HepG2 (cell line): ENCODE measurements around the gene ASB9. TPM values are rescaled to one million over a fixed set of nuclear protein-coding genes. Genes with fewer than 3 reads are reported as not detected.

Experiments used
- AFF4 ChIP-seq: sonication (generic); formaldehyde crosslinking; IDR thresholded peaks from 2 replicates; pipeline ENCODE4 v1.4.0; 2020; ENCODE audit warnings: missing genetic modification reagents
- GPN1 ChIP-seq: sonication (generic); formaldehyde crosslinking; IDR thresholded peaks from 2 replicates; pipeline ENCODE4 v1.5.1; 2020; ENCODE audit warnings: missing genetic modification reagents, borderline replicate concordance
- KAT8 ChIP-seq: IDR thresholded peaks from 2 replicates; pipeline ENCODE4 v1.6.1; 2016; ENCODE audit warnings: missing genetic modification reagents, missing compliant biosample characterization
- SP1 ChIP-seq, 2 experiments: fragments of 450-650 bp in 1 of 2; sonication (generic) in 1 of 2; formaldehyde crosslinking in 1 of 2; IDR thresholded peaks; 2 replicates each; pipeline versions ENCODE4 v1.4.0 to v1.6.1; 2016 to 2020; ENCODE audit warnings: missing genetic modification reagents in 1 of 2
- ZBTB40 ChIP-seq, 2 experiments: fragments of 450-650 bp in 1 of 2; sonication (generic) in 1 of 2; formaldehyde crosslinking in 1 of 2; IDR thresholded peaks; 2 replicates each; pipeline versions ENCODE4 v1.6.1 to v1.8.0; 2016 to 2022; ENCODE audit warnings: antibody characterized with exemption in 1 of 2, mild to moderate bottlenecking in 1 of 2, missing genetic modification reagents in 1 of 2
- ZNF441 ChIP-seq: sonication (generic); formaldehyde crosslinking; IDR thresholded peaks from 2 replicates; pipeline ENCODE4 v1.7.0; 2021; ENCODE audit warnings: missing genetic modification reagents, borderline replicate concordance
- ZNF556 ChIP-seq: sonication (generic); formaldehyde crosslinking; IDR thresholded peaks from 2 replicates; pipeline ENCODE4 v1.4.0; 2020; ENCODE audit warnings: mild to moderate bottlenecking, missing genetic modification reagents, borderline replicate concordance
- ZNF678 ChIP-seq: sonication (generic); formaldehyde crosslinking; IDR thresholded peaks from 2 replicates; pipeline ENCODE4 v1.4.0; 2020; ENCODE audit warnings: mild to moderate bottlenecking, missing genetic modification reagents
- ZNF775 ChIP-seq: sonication (generic); formaldehyde crosslinking; IDR thresholded peaks from 2 replicates; pipeline ENCODE4 v1.4.0; 2020; ENCODE audit warnings: missing genetic modification reagents, mild to moderate bottlenecking, moderate library complexity, borderline replicate concordance
- ZSCAN20 ChIP-seq: sonication (generic); formaldehyde crosslinking; IDR thresholded peaks from 2 replicates; pipeline ENCODE4 v1.4.0; 2020; ENCODE audit warnings: missing genetic modification reagents, mild to moderate bottlenecking, borderline replicate concordance
- ZUFSP ChIP-seq: sonication (generic); formaldehyde crosslinking; IDR thresholded peaks from 2 replicates; pipeline ENCODE4 v1.9.0; 2021; ENCODE audit warnings: missing genetic modification reagents, mild to moderate bottlenecking, borderline replicate concordance
- polyA plus RNA-seq, 8 experiments: library from polyadenylated mRNA; depleted of rRNA in 3 of 8; stranded (reverse) in 7 of 8; unstranded in 1 of 8; fragments of >200 nt; fragmentation: Illumina TruSeq in 4 of 8; extraction: Trizol in 4 of 8; gene quantifications; 2 replicates each; pipeline versions ENCODE4 v1.2.1 to v1.2.3, GENCODE V29; 2011 to 2016; ENCODE audit warnings: low read depth in 4 of 8, missing spikeins in 1 of 8, mixed read lengths in 1 of 8; ENCODE audit not compliant: insufficient read depth in 1 of 8
- total RNA-seq, 5 experiments: library from RNA; depleted of rRNA; stranded (reverse); fragments of >200 nt; fragmentation: Illumina TruSeq; extraction: Trizol; gene quantifications; 2 replicates each; pipeline ENCODE4 v1.2.3, GENCODE V29; 2016; ENCODE audit warnings: low read depth in 1 of 5

The ASB9 gene
- total and polyA plus RNA-seq, 2 of the 13 experiments (the other 11 are each of a cell fraction or from before 2014, with no cell fraction given) = 4.2 to 13.8 TPM

DNA sequence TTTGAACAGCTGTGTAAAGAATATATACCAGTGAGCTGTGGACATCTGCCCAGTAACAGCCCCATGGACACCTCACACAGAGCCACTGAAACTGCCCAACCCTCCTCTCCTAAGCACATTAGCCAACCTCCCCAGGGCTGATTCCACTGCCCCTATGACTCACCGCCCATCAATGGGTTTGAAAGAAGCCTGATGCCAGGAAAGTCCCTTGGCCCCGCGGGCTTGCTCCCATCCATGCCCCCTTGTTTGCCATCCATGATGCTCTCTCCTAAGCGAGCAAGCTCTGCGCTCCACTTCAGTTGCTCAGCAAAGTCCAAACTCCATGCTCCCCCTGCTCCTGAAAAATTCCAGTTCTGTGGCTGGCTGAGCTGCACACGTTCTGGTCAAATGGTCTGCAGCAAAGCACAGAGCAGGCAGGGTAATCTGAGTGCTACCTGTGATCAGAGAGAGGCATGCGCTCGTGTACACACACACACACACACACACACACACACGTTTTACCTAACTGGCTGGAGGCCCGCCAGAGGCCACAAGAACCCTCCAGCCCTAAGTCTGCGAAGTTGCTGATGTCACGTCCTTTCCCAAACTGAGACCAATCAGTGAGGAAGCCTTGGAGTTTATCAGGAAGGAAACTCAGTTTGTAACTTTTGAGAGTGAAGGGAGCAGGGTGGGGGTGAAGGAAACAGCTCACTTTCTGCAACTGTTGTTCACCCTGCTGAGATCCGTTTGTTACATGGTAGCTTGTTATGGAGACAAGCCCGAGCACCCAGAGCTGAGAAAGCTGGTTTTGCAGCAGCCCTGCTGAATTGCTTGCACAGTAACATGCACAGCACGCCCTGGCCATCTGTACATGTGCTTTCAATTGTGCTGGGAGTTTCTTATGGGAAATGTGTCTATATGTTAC, at the start of gene ASB9 (continued):
- TF ChIP-seq ZBTB40 (IDR thresholded peaks at IDR 0.05) = no peak
- TF ChIP-seq ZBTB40 (CRISPR knock-in tag; IDR thresholded peaks at IDR 0.05) = no peak
- no peak for TF ChIP-seq ZNF775
- TF ChIP-seq ZNF556 = 0 out of 2 replicates have a peak, but pooled peaks have one; percentile 24
- TF ChIP-seq SP1 (IDR thresholded peaks at IDR 0.05) = no peak
- TF ChIP-seq SP1 (CRISPR knock-in tag; IDR thresholded peaks at IDR 0.05) = no peak
- TF ChIP-seq ZSCAN20 (CRISPR knock-in tag) = no peak
- no peak for TF ChIP-seq ZNF441 (CRISPR knock-in tag)
- TF ChIP-seq ZUFSP = no peak
- no peak for TF ChIP-seq ZNF678 (CRISPR knock-in tag)
- TF ChIP-seq AFF4 (CRISPR knock-in tag) = no peak
- TF ChIP-seq KAT8 (CRISPR knock-in tag) = no peak
- TF ChIP-seq GPN1 (CRISPR knock-in tag) = no peak
